HepG2 (cell line): ENCODE data around the gene C11orf54. TPM values are rescaled to one million over a fixed set of nuclear protein-coding genes. Genes with fewer than 3 reads are reported as not detected.
A peak's percentile ranks its signal among the peaks of the same experiment; 100 is the strongest.

ENCODE experiments used
- ATAC-seq: fragments of 200-7000 bp; cut with Tn5 transposase; 3 replicates; pipeline ENCODE4 v1.9.1; 2020; ENCODE audit warnings: mild to moderate bottlenecking, moderate library complexity
- BruUV-seq: library from RNA; stranded (reverse); fragments of 400-500 nt; replicated peaks from 2 replicates; lab custom pipeline; 2021; lab: Mats Ljungman, UMichigan
- CTCF ChIA-PET: fragments of 300-600 bp; formaldehyde crosslinking; extraction: SDS; loops from one replicate; lab custom pipeline; 2021; ENCODE audit warnings: low total read pairs, inconsistent platforms, low intra/inter-chr PET ratio; lab: Yijun Ruan, JAX
- POLR2A ChIA-PET: fragments of 350-600 bp; sonication (Branson Sonifier 250); formaldehyde crosslinking; loops from one replicate; lab custom pipeline; 2020; ENCODE audit warnings: antibody characterized with exemption, inconsistent platforms; lab: Yijun Ruan, JAX
- DNase-seq: peaks from one replicate; pipeline ENCODE4 v3.0.0-alpha.2; 2015; ENCODE audit warnings: low spot score
- FAIRE-seq: peaks from 3 replicates; lab custom pipeline; 2011; peaks lifted over from hg19 to GRCh38; lab: Jason Lieb, UNC
- H2AFZ ChIP-seq: one replicate; pipeline ENCODE4 v1.6.1; 2011; ENCODE audit warnings: low read length, inconsistent platforms
- H3K27ac ChIP-seq: fragments of 300-600 bp; 3 replicates; pipeline ENCODE4 v1.8.0; 2011; ENCODE audit warnings: mixed run types, mild to moderate bottlenecking, mixed read lengths, low read length, inconsistent platforms; ENCODE audit not compliant: insufficient read depth; ENCODE audit errors: extremely low read length
- H3K27me3 ChIP-seq, 2 experiments: fragments of 200-600 bp in 1 of 2; 2 replicates in 1 of 2; 3 replicates in 1 of 2; pipeline versions ENCODE4 v1.6.0 to v1.8.0; 2011; ENCODE audit warnings: low read length in 2 of 2, mild to moderate bottlenecking in 2 of 2, moderate library complexity in 2 of 2, inconsistent platforms in 1 of 2; ENCODE audit not compliant: insufficient read depth in 2 of 2, control insufficient read depth in 1 of 2
- H3K36me3 ChIP-seq, 2 experiments: fragments of 200-600 bp in 1 of 2; replicated peaks in 1 of 2; 2 replicates in 1 of 2; 3 replicates in 1 of 2; pipeline versions ENCODE4 v1.5.1 to v1.8.0; 2011; ENCODE audit warnings: low read length in 2 of 2, inconsistent platforms in 1 of 2; ENCODE audit not compliant: insufficient read depth in 2 of 2, control insufficient read depth in 1 of 2
- H3K4me1 ChIP-seq: 2 replicates; pipeline ENCODE4 v1.5.1; 2012; ENCODE audit warnings: low read length, inconsistent platforms; ENCODE audit not compliant: insufficient read depth
- H3K4me2 ChIP-seq: 2 replicates; pipeline ENCODE4 v1.6.0; 2011; ENCODE audit warnings: low read depth, low read length, inconsistent platforms
- H3K4me3 ChIP-seq, 3 experiments: fragments of 200-600 bp in 1 of 3; sonication (generic), shearing (Covaris generic) in 1 of 3; replicated peaks in 1 of 3; 2 replicates each; pipeline ENCODE4 v1.5.1; 2011 to 2016; ENCODE audit warnings: low read length in 3 of 3, inconsistent platforms in 2 of 3, low read depth in 2 of 3, mild to moderate bottlenecking in 2 of 3, control low read depth in 1 of 3, mixed read lengths in 1 of 3; ENCODE audit not compliant: insufficient read depth in 1 of 3
- H3K79me2 ChIP-seq: one replicate; pipeline ENCODE4 v1.6.1; 2011; ENCODE audit warnings: low read length, inconsistent platforms; ENCODE audit not compliant: insufficient read depth
- H3K9ac ChIP-seq: 2 replicates; pipeline ENCODE4 v1.6.0; 2011; ENCODE audit warnings: mild to moderate bottlenecking, low read depth, low read length, inconsistent platforms; ENCODE audit not compliant: insufficient read depth
- H3K9me3 ChIP-seq: 2 replicates; pipeline ENCODE4 v1.5.1; 2012; ENCODE audit warnings: mild to moderate bottlenecking, low read length
- H4K20me1 ChIP-seq: 2 replicates; pipeline ENCODE4 v1.6.0; 2011; ENCODE audit warnings: inconsistent platforms, mild to moderate bottlenecking, low read length, moderate library complexity; ENCODE audit not compliant: insufficient read depth
- MAFF ChIP-seq: IDR thresholded peaks from 2 replicates; pipeline ENCODE4 v1.6.1; 2011; ENCODE audit warnings: low read depth, low read length, improper control_type of control experiment
- MAFK ChIP-seq, 2 experiments: IDR thresholded peaks in 1 of 2; conservative IDR thresholded peaks in 1 of 2; 2 replicates each; pipeline ENCODE4 v1.6.1; 2011; ENCODE audit warnings: improper control_type of control experiment in 2 of 2, low read length in 2 of 2
- NFIC ChIP-seq: IDR thresholded peaks from 2 replicates; pipeline ENCODE4 v1.6.1; 2012; ENCODE audit warnings: mild to moderate bottlenecking, low read length, inconsistent platforms
- PAF1 ChIP-seq: IDR thresholded peaks from 2 replicates; pipeline ENCODE4 v1.6.1; 2016; ENCODE audit warnings: missing genetic modification reagents, missing compliant biosample characterization
- PHF5A ChIP-seq: IDR thresholded peaks from one replicate; pipeline ENCODE4 v1.6.1; 2018; ENCODE audit warnings: low read depth, missing genetic modification reagents; ENCODE audit not compliant: unreplicated experiment
- POLR2A ChIP-seq, 2 experiments: IDR thresholded peaks; 2 replicates each; pipeline ENCODE4 v1.6.1; 2011; ENCODE audit warnings: low read depth in 2 of 2, low read length in 2 of 2, mild to moderate bottlenecking in 1 of 2, moderate library complexity in 1 of 2; ENCODE audit not compliant: insufficient read depth in 1 of 2
- POLR2AphosphoS2 ChIP-seq: IDR thresholded peaks from 2 replicates; pipeline ENCODE4 v1.6.1; 2011; ENCODE audit warnings: low read depth, low read length, improper control_type of control experiment
- POLR2AphosphoS5 ChIP-seq: IDR thresholded peaks from 2 replicates; pipeline ENCODE4 v1.6.1; 2012; ENCODE audit warnings: low read depth, low read length
- PPARG ChIP-seq: conservative IDR thresholded peaks from 2 replicates; pipeline ENCODE4 v1.6.1; 2016; ENCODE audit warnings: missing biosample characterization, missing genetic modification reagents
- RBM22 ChIP-seq: fragments of 200-400 bp; formaldehyde crosslinking; optimal IDR thresholded peaks from 2 replicates; pipeline ENCODE3; 2017; ENCODE audit warnings: mild to moderate bottlenecking, low read length, moderate library complexity
- SMAD3 ChIP-seq: sonication (generic); formaldehyde crosslinking; IDR thresholded peaks from 2 replicates; pipeline ENCODE4 v1.4.0; 2020; ENCODE audit warnings: missing genetic modification reagents
- ZFAT ChIP-seq: sonication (generic); formaldehyde crosslinking; conservative IDR thresholded peaks from 2 replicates; pipeline ENCODE4 v1.8.1; 2023; ENCODE audit warnings: missing genetic modification reagents, inconsistent platforms
- ZMYM4 ChIP-seq: sonication (generic); formaldehyde crosslinking; IDR thresholded peaks from 2 replicates; pipeline ENCODE4 v1.8.1; 2023; ENCODE audit warnings: mild to moderate bottlenecking, missing genetic modification reagents
- ZNF569 ChIP-seq: sonication (generic); formaldehyde crosslinking; IDR thresholded peaks from 2 replicates; pipeline ENCODE4 v1.5.0; 2020; ENCODE audit warnings: mild to moderate bottlenecking, missing genetic modification reagents, moderate library complexity, borderline replicate concordance
- ZNF652 ChIP-seq: IDR thresholded peaks from 2 replicates; pipeline ENCODE4 v1.6.1; 2016; ENCODE audit warnings: low read depth, borderline replicate concordance
- ZNF703 ChIP-seq: sonication (generic); formaldehyde crosslinking; IDR thresholded peaks from 2 replicates; pipeline ENCODE4 v1.5.1; 2020; ENCODE audit warnings: missing genetic modification reagents, mild to moderate bottlenecking, moderate library complexity, borderline replicate concordance
- ZNF883 ChIP-seq: sonication (generic); formaldehyde crosslinking; IDR thresholded peaks from 2 replicates; pipeline ENCODE4 v1.5.1; 2020; ENCODE audit warnings: mild to moderate bottlenecking, missing genetic modification reagents; ENCODE audit errors: not compliant biosample characterization
- WGBS: methylation state at CpG from one replicate; pipeline ENCODE4 v1.1.6; 2017; ENCODE audit warnings: low lambda C conversion rate; 5-methylcytosine and 5-hydroxymethylcytosine counted together
- in situ Hi-C: cut with HindIII; loops from 2 replicates; pipeline ENCODE4 v1.10.0; 2017; ENCODE audit warnings: low pct_unique_long_range_greater_than_20kb; ENCODE audit not compliant: extremely low pct_ligation_motif_present
- intact Hi-C: fragments of 100-400 bp; cut with micrococcal nuclease; formaldehyde crosslinking; loops from one replicate; pipeline ENCODE4 v1.10.0; 2022; ENCODE audit not compliant: unreplicated experiment
- polyA plus RNA-seq, 8 experiments: library from polyadenylated mRNA; depleted of rRNA in 3 of 8; stranded (reverse) in 7 of 8; unstranded in 1 of 8; fragments of >200 nt; fragmentation: Illumina TruSeq in 4 of 8; extraction: Trizol in 4 of 8; gene quantifications; 2 replicates each; pipeline versions ENCODE4 v1.2.1 to v1.2.3, GENCODE V29; 2011 to 2016; ENCODE audit warnings: low read depth in 4 of 8, missing spikeins in 1 of 8, mixed read lengths in 1 of 8; ENCODE audit not compliant: insufficient read depth in 1 of 8
- total RNA-seq, 5 experiments: library from RNA; depleted of rRNA; stranded (reverse); fragments of >200 nt; fragmentation: Illumina TruSeq; extraction: Trizol; gene quantifications; 2 replicates each; pipeline ENCODE4 v1.2.3, GENCODE V29; 2016; ENCODE audit warnings: low read depth in 1 of 5
- TF ChIP-seq, protein P1 (sequence below): IDR thresholded peaks from 2 replicates; pipeline ENCODE4 v1.6.1; 2016

Gene C11orf54
- total and polyA plus RNA-seq, 2 of the 13 experiments (the other 11 are each of a cell fraction or from before 2014, with no cell fraction given): 42.7 to 50.1 TPM

DNA sequence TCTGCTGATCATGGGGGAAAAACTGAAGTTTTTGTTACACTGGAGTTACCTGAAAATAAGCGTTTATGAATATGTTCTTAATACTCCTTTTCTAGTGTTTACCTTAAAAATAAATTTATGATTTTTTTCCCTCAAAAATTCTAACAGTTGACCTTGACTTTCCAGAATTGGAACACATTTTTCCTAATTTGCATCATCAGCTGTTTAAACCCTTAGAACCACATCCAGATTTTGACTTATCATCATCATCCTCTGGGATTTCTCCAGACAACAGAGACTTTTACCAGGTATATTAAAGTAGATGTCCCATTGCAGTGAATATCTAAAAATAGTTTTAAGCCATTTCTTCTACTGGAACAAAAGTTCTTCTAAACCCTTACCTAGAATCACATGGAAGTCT is 17.4 kb upstream of the C11orf54 start:
- no TSS peak for BruUV-seq
- no peak overlapping the region for H3K27ac ChIP-seq
- H4K20me1 ChIP-seq: peaks cover under 1% of the 10 kb centered on the region; the same call in 1 of the 2 replicates
- CTCF ChIA-PET: no interaction called here
- in situ Hi-C loops: no loop called here
- 97% methylated on average over 1 of the region's 1 CpG for WGBS
- no peak for FAIRE-seq
- H3K79me2 ChIP-seq: no peaks in the 10 kb centered on the region
- H3K4me1 ChIP-seq: no peaks in the 10 kb centered on the region
- H3K4me2 ChIP-seq: no peak overlapping the region
- no peak for ATAC-seq
- H2AFZ ChIP-seq: no peak overlapping the region
- no peak for DNase-seq
- no peak overlapping the region for H3K4me3 ChIP-seq
- no peak for TF ChIP-seq ZNF883
- peak; percentile 58 to 80; a peak in 3 of 4 replicates for TF ChIP-seq MAFK (conservative IDR thresholded peaks at IDR 0.05 in 1 of 2, IDR thresholded peaks at IDR 0.05 in 1 of 2; ENCODE audit: low read length in 2 of 2)
- TF ChIP-seq MAFF: peak; percentile 67
- TF ChIP-seq, all 625 proteins: peak for 2
- Histone ChIP-seq H3K36me3 (peaks cover 2 to 26% of the 10 kb centered on the region in 2 experiments), H3K9ac (no peak overlapping the region), H3K9me3 (no peaks in the 10 kb centered on the region), H3K27me3 (no peaks in the 10 kb centered on the region)
- POLR2A ChIA-PET: no interaction called here
- intact Hi-C loops: no loop called here

DNA sequence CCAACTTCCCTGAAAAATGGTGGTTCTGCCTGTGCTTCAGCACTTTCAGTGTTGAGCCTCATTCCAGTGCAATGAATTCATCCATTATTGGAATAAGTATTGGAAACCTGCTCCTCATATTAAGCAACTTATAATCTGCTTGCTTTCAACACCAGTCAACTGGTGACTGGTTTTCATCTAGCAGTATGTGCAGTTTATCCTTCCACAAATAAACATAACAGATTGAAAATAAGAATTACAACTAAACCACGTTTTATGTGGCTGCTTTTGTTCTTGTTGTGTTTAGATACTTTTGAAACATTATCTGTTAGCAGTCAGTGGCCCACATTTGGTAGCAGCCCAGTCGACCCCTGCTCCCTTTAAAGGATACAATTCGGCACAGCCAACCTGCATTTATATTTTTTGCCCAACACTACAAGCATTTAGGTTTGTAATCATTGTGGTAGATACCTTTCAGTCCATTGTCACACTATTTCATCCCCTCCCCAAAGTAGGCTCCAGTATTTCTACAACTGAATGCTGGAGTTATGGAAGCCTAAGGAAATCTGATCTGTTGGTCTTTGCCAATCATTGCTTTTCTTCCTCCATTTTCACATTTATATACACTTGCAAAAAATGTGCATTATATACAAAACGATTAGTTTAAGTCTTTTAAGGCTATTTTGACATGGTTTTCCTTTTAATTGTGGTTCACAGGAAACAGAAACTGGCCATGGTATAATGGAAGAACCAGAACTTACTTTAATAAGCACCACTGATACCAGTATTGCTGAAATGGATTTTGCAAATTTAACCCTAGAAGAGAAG is 13.3 kb upstream of the C11orf54 start:
- ATAC-seq: peak; percentile 28
- no peak for FAIRE-seq
- Histone ChIP-seq H2AFZ (no peak overlapping the region), H3K36me3 (peaks cover 0 to 32% of the 10 kb centered on the region in 2 experiments; a peak in 4 of 5 replicates), H4K20me1 (peaks cover 33% of the 10 kb centered on the region), H3K9me3 (no peaks in the 10 kb centered on the region), H3K9ac (no peak overlapping the region), H3K4me3 (no peak overlapping the region), H3K4me1 (peaks cover 13% of the 10 kb centered on the region), H3K79me2 (no peaks in the 10 kb centered on the region), H3K27ac (no peak overlapping the region), H3K27me3 (no peaks in the 10 kb centered on the region), H3K4me2 (no peak overlapping the region)
- no peak for DNase-seq
- intact Hi-C loops (no loop called here), in situ Hi-C loops (no loop called here)
- 64% methylated on average over 4 of the region's 4 CpGs for WGBS
- ChIA-PET POLR2A (interaction anchor here (1.5 to 5.8 kb wide), 5 partner anchors 10 to 56 kb away, joined by 3 to 59 read pairs (median 6); partner anchors contain the start of genes C11orf54, MED17 and TAF1D), CTCF (no interaction called here)
- BruUV-seq: no TSS peak
- TF ChIP-seq ZNF569 (CRISPR knock-in tag) (no peak), ZNF652 (CRISPR knock-in tag) (peak; percentile 60; the same call in 1 of the 2 replicates), ZNF703 (CRISPR knock-in tag) (no peak), PAF1 (CRISPR knock-in tag) (peak; percentile 60; the same call in 1 of the 2 replicates), ZFAT (CRISPR knock-in tag) (0 out of 2 replicates have a peak, but pooled peaks have one; percentile 34), POLR2AphosphoS2 (0 out of 2 replicates have a peak, but pooled peaks have one; percentile 70), ZMYM4 (CRISPR knock-in tag) (no peak), SMAD3 (CRISPR knock-in tag) (no peak), RBM22 (peak; percentile 98), PPARG (no peak), POLR2A (IDR thresholded peaks at IDR 0.05; ENCODE audit: insufficient read depth in 1 of 2, low read depth in 2 of 2, low read length in 2 of 2) (peak; percentile 43 to 49; a peak in 2 of 4 replicates), PHF5A (CRISPR knock-in tag) (no peak), POLR2AphosphoS5 (peak; percentile 5), NFIC (0 out of 2 replicates have a peak, but pooled peaks have one; percentile 8)
- TF ChIP-seq, protein P1, sequence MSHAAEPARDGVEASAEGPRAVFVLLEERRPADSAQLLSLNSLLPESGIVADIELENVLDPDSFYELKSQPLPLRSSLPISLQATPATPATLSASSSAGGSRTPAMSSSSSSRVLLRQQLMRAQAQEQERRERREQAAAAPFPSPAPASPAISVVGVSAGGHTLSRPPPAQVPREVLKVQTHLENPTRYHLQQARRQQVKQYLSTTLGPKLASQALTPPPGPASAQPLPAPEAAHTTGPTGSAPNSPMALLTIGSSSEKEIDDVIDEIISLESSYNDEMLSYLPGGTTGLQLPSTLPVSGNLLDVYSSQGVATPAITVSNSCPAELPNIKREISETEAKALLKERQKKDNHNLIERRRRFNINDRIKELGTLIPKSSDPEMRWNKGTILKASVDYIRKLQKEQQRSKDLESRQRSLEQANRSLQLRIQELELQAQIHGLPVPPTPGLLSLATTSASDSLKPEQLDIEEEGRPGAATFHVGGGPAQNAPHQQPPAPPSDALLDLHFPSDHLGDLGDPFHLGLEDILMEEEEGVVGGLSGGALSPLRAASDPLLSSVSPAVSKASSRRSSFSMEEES (CRISPR knock-in tag): no peak
